Testis (tissue), 3 donors: ENCODE data around the gene RAPGEF6. TPM values are rescaled to one million over a fixed set of nuclear protein-coding genes. Genes with fewer than 3 reads are reported as not detected.

Experiments
- DNase-seq: peaks from one replicate; pipeline ENCODE4 v3.0.0-alpha.2; 2019
- H3K27ac ChIP-seq, 2 donors: fragments of 200-600 bp; sonication (generic); one replicate each; pipeline ENCODE4 v1.5.1; 2019
- H3K27me3 ChIP-seq: fragments of 200-600 bp; sonication (generic); one replicate; pipeline ENCODE4 v1.5.1; 2019
- H3K36me3 ChIP-seq: fragments of 200-600 bp; sonication (generic); one replicate; pipeline ENCODE4 v1.5.1; 2017; ENCODE audit warnings: low read depth; ENCODE audit errors: missing control alignments
- H3K4me1 ChIP-seq: fragments of 200-600 bp; sonication (generic); one replicate; pipeline ENCODE4 v1.5.1; 2019
- H3K4me3 ChIP-seq, 2 donors: fragments of 200-600 bp; sonication (generic); one replicate each; pipeline ENCODE4 v1.5.1; 2017 to 2019
- H3K9me3 ChIP-seq: fragments of 200-600 bp; sonication (generic); one replicate; pipeline ENCODE4 v1.5.1; 2017
- CTCF ChIP-seq, 3 experiments: fragments of 450-650 bp in 2 of 3; fragments of 200-600 bp in 1 of 3; sonication (generic) in 1 of 3; IDR thresholded peaks; one replicate each; pipeline ENCODE4 v1.5.1; 2016 to 2019; ENCODE audit warnings: antibody characterized with exemption in 3 of 3, mild to moderate bottlenecking in 2 of 3, moderate library complexity in 1 of 3
- POLR2A ChIP-seq: fragments of 450-650 bp; IDR thresholded peaks from one replicate; pipeline ENCODE4 v1.6.1; 2017; ENCODE audit warnings: antibody characterized with exemption, mild to moderate bottlenecking, moderate library complexity
- WGBS, 2 donors: methylation state at CpG; one replicate each; pipeline ENCODE4 v1.1.5; 2018; 5-methylcytosine and 5-hydroxymethylcytosine counted together
- intact Hi-C: fragments of 100-400 bp; cut with DNase I; formaldehyde crosslinking; loops from one replicate; pipeline ENCODE4 v1.15.1; 2023; ENCODE audit warnings: low total_unique reads
- polyA plus RNA-seq: library from polyadenylated mRNA; stranded (reverse); fragments of 350-450 nt; fragmentation: Illumina TruSeq; extraction: RNeasy Lipid Tissue Mini Kit (QIAGEN cat#74804); gene quantifications from one replicate; pipeline ENCODE4 v1.2.3, GENCODE V29; 2014; ENCODE audit warnings: low read depth, low replicate concordance; ENCODE audit not compliant: insufficient read depth
- small RNA-seq, 2 donors: library from RNA; depleted of rRNA; stranded (forward); fragments of <200 nt; gene quantifications; one replicate each; pipeline ENCODE3, GENCODE V24; 2016
- total RNA-seq, 2 donors: library from RNA; depleted of rRNA; stranded (reverse); fragments of >200 nt; gene quantifications; one replicate each; pipeline ENCODE4 v1.2.3, GENCODE V29; 2016

Gene RAPGEF6
- total and polyA plus RNA-seq, 3 donors from 2014 or later = 27.6 to 59.0 (median 40.1) TPM

- TF ChIP-seq CTCF (IDR thresholded peaks at IDR 0.05) = no peak
- TF ChIP-seq POLR2A = no peak
- H3K4me1 ChIP-seq = peaks cover 13% of the 10 kb centered on the region
- H3K36me3 ChIP-seq = no peaks in the 10 kb centered on the region
- H3K27ac ChIP-seq = peak overlapping the region in 1 of 2 donors; percentile 18
- no peaks in the 10 kb centered on the region for H3K9me3 ChIP-seq
- no peaks in the 10 kb centered on the region for H3K27me3 ChIP-seq
- DNase-seq = no peak
- no peak overlapping the region for H3K4me3 ChIP-seq
- intact Hi-C loops = no loop called here
Measured at GRCh38 chr5:131378721-131379541, 256.1 kb downstream of the RAPGEF6 start.

GRCh38 chr5:131377785-131378325, 257.2 kb downstream of the RAPGEF6 start:
- Histone ChIP-seq H3K9me3 (no peaks in the 10 kb centered on the region), H3K4me1 (peaks cover 13% of the 10 kb centered on the region), H3K27me3 (no peaks in the 10 kb centered on the region), H3K36me3 (no peaks in the 10 kb centered on the region), H3K27ac (no peak overlapping the region), H3K4me3 (no peak overlapping the region)
- 46 to 52% methylated on average over 2 of the region's 2 CpGs for WGBS, 2 donors
- no peak for TF ChIP-seq CTCF (IDR thresholded peaks at IDR 0.05)
- TF ChIP-seq POLR2A = no peak
- intact Hi-C loops = no loop called here
- no peak for DNase-seq

- H3K9me3 ChIP-seq = no peaks in the 10 kb centered on the region
- WGBS, 2 donors = 96 to 97% methylated on average over 6 of the region's 6 CpGs
- DNase-seq = no peak
- TF ChIP-seq POLR2A (no peak), CTCF (IDR thresholded peaks at IDR 0.05) (no peak)
- H3K27ac ChIP-seq = no peak overlapping the region
- H3K4me1 ChIP-seq = peaks cover 13% of the 10 kb centered on the region
- H3K36me3 ChIP-seq = no peaks in the 10 kb centered on the region
- intact Hi-C loops = no loop called here
- no peaks in the 10 kb centered on the region for H3K27me3 ChIP-seq
- no peak overlapping the region for H3K4me3 ChIP-seq
Measured at GRCh38 chr5:131377346-131377745, 257.7 kb downstream of the RAPGEF6 start.

GRCh38 chr5:131375351-131375750, 259.7 kb downstream of the RAPGEF6 start:
- H3K27ac ChIP-seq = peak overlapping the region in 1 of 2 donors; percentile 23
- intact Hi-C loops = no loop called here
- no peaks in the 10 kb centered on the region for H3K36me3 ChIP-seq
- no peak overlapping the region for H3K4me3 ChIP-seq
- peaks cover 3% of the 10 kb centered on the region for H3K4me1 ChIP-seq
- no peaks in the 10 kb centered on the region for H3K9me3 ChIP-seq
- whole genome bisulfite sequencing, 2 donors = 66 to 71% methylated on average over 2 of the region's 2 CpGs
- TF ChIP-seq CTCF (IDR thresholded peaks at IDR 0.05) (no peak), POLR2A (no peak)
- H3K27me3 ChIP-seq = no peaks in the 10 kb centered on the region
- DNase-seq = no peak

Small RNA genes lying within 50 kb of the gene (small RNA-seq; reads per million reads assigned to genes)
- gene RF02271 = 0 reads per million in 2 donors

Other genes starting within 250 kb of the RAPGEF6 start
- gene FNIP1, start 161.8 kb upstream of the RAPGEF6 start, total RNA-seq = 10 to 100 TPM; 60.1 to 61.3 TPM
- 29.2 TPM for gene FNIP1, start 161.8 kb upstream of the RAPGEF6 start, polyA plus RNA-seq